Activated T-cell treated with anti-CD3 and anti-CD28 coated beads, Interleukin-2, amount 50 U/mL, for 72 hours (primary cell): ENCODE data around the gene ASB14. TPM values are rescaled to one million over a fixed set of nuclear protein-coding genes. Genes with fewer than 3 reads are reported as not detected.

Source experiments
- ATAC-seq, 2 donors: fragments of 150-1000 bp; cut with Tn5 transposase; replicated peaks in 1 of 2; 2 replicates each; pipeline ENCODE4 v1.10.0; 2021; ENCODE audit warnings: moderate library complexity in 2 of 2, mild to moderate bottlenecking in 1 of 2
- DNase-seq, 2 donors: peaks; one replicate each; pipeline ENCODE4 v3.0.0; 2021 to 2022; ENCODE audit warnings: mixed read lengths in 1 of 2
- H3K27ac Mint-ChIP-seq: one replicate; pipeline ENCODE4 v1.8.0; 2022; ENCODE audit warnings: mild to moderate bottlenecking, moderate library complexity, mixed read lengths
- H3K27me3 Mint-ChIP-seq: one replicate; pipeline ENCODE4 v1.8.0; 2022; ENCODE audit warnings: low read depth, mixed read lengths
- H3K36me3 Mint-ChIP-seq, 2 donors: one replicate each; pipeline ENCODE4 v1.8.0; 2022; ENCODE audit warnings: mixed read lengths in 2 of 2, mild to moderate bottlenecking in 1 of 2; ENCODE audit not compliant: insufficient read depth in 2 of 2
- H3K4me1 Mint-ChIP-seq: one replicate; pipeline ENCODE4 v1.8.0; 2022; ENCODE audit warnings: low read depth, mixed read lengths
- H3K4me3 Mint-ChIP-seq, 2 donors: one replicate each; pipeline ENCODE4 v1.8.0; 2022; ENCODE audit warnings: mild to moderate bottlenecking in 2 of 2, mixed read lengths in 2 of 2, moderate library complexity in 2 of 2
- H3K9me3 Mint-ChIP-seq, 2 donors: one replicate each; pipeline ENCODE4 v1.8.0; 2022; ENCODE audit warnings: mixed read lengths in 2 of 2
- total RNA-seq, 2 donors: library from RNA; stranded (reverse); gene quantifications; one replicate each; pipeline ENCODE4 v1.2.3, GENCODE V29; 2022

Gene ASB14
- total RNA-seq, 2 donors from 2014 or later: not detected

DNA sequence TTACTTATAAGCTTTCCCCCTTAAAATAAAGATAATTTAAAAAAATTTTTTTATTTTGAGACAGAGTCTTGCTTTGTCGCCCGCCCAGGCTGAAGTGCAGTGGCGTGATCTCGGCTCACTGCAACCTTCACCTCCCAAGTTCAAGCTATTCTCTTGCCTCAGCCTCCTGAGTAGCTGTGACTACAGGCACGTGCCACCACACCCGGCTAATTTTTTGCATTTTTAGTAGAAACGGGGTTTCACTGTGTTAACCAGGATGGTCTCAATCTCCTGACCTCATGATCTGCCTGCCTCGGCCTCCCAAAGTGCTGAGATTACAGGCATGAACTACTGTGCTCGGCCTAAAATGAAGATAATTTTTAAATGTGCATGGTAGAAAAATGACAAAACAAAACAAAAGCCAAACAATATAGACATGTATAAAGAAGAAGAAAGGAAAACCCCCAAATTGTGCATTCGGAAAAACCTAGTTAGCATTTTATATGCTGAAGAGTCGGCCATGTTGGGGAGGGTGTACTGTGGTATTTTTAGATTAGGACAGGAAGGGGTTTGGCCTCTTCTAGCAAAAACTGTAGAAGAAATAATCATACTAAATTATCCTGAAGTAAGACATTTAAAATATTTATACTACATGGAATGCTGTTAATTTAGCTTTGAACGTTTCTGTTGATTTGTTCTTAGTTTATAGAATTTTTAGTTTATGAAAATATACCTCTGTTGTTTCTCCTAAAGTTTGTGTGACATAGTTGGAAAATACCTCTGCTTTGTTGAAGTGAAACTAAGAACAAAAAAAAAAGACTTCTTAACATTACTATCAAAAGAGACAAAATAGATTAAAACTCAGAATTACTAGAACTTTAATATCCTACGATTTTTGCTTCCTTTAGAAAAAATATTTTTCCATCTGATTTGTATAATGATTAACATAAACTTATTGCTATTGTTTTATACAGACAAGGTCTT is 57.6 kb downstream of the ASB14 start:
- Mint-ChIP-seq H3K36me3 (peaks cover 3 to 6% of the 10 kb centered on the region in 2 donors), H3K9me3 (peaks cover 0 to 2% of the 10 kb centered on the region in 2 donors), H3K27ac (no peak overlapping the region), H3K4me3 (no peak overlapping the region), H3K4me1 (peaks cover 18% of the 10 kb centered on the region), H3K27me3 (no peaks in the 10 kb centered on the region)
- ATAC-seq: no peak
- DNase-seq: no peak

DNA sequence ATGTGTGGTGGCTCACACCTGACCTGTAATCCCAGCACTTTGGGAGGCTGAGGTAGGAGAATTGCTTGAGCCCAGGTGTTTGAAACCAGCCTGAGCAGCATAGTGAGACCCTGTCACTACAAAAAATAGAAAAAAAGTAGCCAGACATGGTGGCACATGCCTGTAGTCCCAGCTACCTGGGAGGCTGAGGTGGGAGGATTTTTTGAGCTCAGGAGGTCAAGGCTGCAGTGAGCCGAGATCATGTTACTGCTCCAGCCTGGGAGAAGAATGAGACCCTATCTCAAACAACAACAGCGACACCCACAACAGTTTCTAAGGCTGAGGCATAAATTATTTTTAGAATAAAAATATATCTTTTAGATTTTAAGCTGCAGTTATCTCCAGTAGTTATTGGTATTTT is 58.7 kb downstream of the ASB14 start:
- Mint-ChIP-seq H3K27me3 (no peaks in the 10 kb centered on the region), H3K27ac (no peak overlapping the region), H3K4me3 (no peak overlapping the region), H3K4me1 (peaks cover 29% of the 10 kb centered on the region), H3K9me3 (peaks cover 0 to 1% of the 10 kb centered on the region in 2 donors), H3K36me3 (peaks cover 3 to 5% of the 10 kb centered on the region in 2 donors)
- DNase-seq (no peak), ATAC-seq (no peak)

DNA sequence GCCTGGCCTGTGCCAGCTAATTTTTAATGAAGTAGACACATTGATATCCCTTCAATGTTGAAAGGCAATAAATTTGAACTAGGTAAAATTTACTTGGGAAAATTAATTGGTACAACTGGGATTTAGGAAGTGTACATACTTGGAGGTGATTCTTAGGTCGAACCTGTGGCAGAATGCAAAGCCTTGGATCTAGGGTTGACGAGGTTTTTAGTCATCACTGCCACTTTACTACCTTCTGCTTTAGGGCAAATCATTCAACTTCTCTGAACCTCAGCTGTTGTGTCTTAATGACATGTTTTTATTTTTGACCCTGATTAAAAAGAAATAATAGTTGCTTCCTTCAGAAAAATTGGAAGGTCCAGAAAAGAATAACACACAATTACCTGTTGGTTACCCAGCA is 62.5 kb downstream of the ASB14 start:
- Mint-ChIP-seq H3K4me3 (peak overlapping the region; percentile 29 to 60), H3K27me3 (no peaks in the 10 kb centered on the region), H3K4me1 (peaks cover 36% of the 10 kb centered on the region), H3K9me3 (no peaks in the 10 kb centered on the region), H3K27ac (no peak overlapping the region), H3K36me3 (no peaks in the 10 kb centered on the region)
- ATAC-seq (no peak), DNase-seq (no peak)

DNA sequence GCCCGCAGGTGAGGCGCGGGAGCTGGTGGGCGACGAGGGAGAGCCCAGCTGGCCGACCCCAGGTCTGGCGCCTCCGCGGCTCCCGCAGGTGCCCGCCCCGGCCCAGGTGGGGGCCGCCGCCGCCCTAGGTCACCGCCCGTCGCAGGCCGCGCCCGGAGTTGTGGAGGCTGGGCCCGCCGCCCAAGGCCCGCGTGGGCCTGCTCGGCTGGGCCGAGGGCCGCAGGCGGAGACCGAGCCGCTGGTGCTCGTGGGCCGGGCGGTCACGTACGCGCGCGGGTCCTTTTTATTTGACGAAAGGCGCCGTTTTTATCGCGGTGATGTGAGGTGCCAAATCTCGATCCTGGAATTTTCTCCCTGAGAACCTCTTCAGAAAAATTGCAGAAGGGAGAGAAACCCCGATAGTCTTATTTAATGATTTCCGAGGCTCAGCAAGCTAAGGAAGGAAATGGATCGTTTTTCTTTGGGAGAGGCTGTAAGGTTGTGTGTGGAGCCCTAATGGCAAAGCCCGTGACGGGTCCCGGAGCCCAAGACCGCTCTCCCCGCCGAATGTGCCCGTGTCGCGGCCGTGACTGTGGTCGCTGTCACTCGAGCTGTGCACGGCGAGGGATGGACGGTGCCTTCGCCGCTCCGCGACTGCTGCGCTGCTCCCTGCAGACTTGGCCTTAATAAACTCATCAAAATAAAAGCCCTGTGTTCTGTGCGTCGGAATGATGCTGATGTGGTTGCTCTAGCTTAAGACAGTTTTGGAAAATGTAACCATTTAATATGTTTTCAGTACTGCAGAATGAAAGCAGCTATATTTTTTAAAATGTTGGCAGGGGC is 64.3 kb downstream of the ASB14 start:
- peaks cover 31% of the 10 kb centered on the region for H3K4me1 Mint-ChIP-seq
- H3K27me3 Mint-ChIP-seq: no peaks in the 10 kb centered on the region
- H3K27ac Mint-ChIP-seq: peak overlapping the region; percentile 95
- DNase-seq: peak; percentile 48 to 49
- H3K4me3 Mint-ChIP-seq: peak overlapping the region; percentile 90 to 94
- peak; percentile 48 to 54 for ATAC-seq
- no peaks in the 10 kb centered on the region for H3K36me3 Mint-ChIP-seq
- H3K9me3 Mint-ChIP-seq: no peaks in the 10 kb centered on the region

DNA sequence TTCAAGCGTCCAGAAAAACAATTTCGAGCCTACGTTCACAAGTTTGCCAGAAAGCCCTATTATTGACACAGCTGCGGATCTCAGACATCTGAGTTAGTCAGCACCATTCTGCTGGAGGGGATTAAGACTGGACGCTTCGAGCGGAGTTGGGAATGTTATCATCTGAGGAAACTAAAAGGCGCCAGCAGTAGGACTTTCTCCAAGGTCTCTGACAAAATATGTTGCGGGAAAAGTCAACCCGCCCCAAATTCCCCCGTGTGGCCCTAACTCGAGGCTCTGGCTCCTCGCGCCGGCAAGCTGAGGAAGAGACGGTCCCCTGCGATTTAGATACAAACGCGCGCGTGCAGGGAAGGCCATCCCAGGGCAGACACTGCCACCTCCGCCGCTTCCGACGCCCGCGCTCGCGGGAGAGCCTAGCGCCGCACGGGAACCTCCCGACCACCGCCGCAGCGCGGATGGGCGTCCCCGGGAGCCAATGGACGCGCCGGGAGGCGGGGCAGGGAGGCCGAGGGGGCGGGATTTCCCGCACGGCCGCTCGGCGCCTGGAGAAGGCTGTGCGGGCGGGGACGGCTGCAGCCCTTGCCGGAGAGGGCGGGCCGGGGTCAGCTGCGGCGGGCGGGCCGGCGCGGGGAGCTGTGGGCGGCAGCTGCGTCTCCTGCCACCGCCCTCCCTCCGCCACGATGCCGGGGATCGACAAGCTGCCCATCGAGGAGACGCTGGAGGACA is 65.1 kb downstream of the ASB14 start, which contains the start of gene APPL1:
Gene APPL1, plus strand, starts transcription at position 526 of the 726 bp plus-strand sequence. Its CDS starts 155 bp downstream, at position 681.
- ATAC-seq: peak; percentile 92 to 94
- no peaks in the 10 kb centered on the region for H3K36me3 Mint-ChIP-seq
- DNase-seq: peak; percentile 95 to 96
- H3K4me3 Mint-ChIP-seq: peak within 1 kb of the TSS; percentile 90 to 94
- no peaks in the 10 kb centered on the region for H3K9me3 Mint-ChIP-seq
- H3K27ac Mint-ChIP-seq: peak within 1 kb of the TSS; percentile 95
- peaks cover 27% of the 10 kb centered on the region for H3K4me1 Mint-ChIP-seq
- no peaks in the 10 kb centered on the region for H3K27me3 Mint-ChIP-seq

DNA sequence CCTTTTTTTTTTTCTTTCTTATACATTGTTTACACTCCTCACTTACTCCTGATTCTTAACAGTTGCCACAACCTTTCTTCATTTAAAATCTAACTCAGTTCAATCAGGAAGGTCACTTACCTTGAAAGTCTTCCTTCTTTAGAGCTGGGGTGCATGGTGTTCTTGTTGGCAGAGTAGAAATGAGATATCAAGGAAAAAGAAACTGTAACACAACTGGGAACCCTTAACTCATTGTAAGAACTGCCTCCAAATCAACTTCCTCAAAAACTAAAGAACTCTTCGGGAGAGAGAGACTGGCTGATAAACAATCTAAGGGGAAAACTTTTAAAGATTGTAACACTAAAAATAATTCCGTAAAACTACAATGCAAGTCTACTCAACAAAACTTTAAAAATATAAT is 66.3 kb downstream of the ASB14 start:
- Mint-ChIP-seq H3K4me1 (peaks cover 26% of the 10 kb centered on the region), H3K4me3 (peak overlapping the region in 1 of 2 donors; percentile 38), H3K36me3 (no peaks in the 10 kb centered on the region), H3K27me3 (no peaks in the 10 kb centered on the region), H3K27ac (peak overlapping the region; percentile 2), H3K9me3 (no peaks in the 10 kb centered on the region)
- no peak for DNase-seq
- no peak for ATAC-seq

DNA sequence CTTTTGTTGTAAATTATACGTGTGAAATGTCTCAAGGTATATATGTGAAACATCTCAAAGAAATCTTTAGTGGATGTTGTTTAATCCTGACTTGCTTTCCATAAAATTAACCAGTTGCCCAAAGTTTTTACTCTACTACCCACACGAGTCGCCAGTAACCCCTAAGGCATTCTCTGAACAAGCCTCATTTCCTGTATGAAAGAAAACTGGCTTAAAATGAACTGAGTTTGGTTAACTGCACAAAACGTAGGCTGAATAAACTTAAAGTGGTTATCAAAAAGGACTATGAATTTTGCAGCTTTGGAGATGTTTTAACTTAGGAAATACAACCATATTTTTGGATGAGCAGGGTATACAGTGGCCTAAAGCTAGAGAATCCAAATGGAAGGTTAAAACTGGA is 67.6 kb downstream of the ASB14 start:
- Mint-ChIP-seq H3K9me3 (no peaks in the 10 kb centered on the region), H3K4me1 (peaks cover 18% of the 10 kb centered on the region), H3K27ac (no peak overlapping the region), H3K4me3 (no peak overlapping the region), H3K36me3 (no peaks in the 10 kb centered on the region), H3K27me3 (no peaks in the 10 kb centered on the region)
- DNase-seq: no peak
- ATAC-seq: no peak

DNA sequence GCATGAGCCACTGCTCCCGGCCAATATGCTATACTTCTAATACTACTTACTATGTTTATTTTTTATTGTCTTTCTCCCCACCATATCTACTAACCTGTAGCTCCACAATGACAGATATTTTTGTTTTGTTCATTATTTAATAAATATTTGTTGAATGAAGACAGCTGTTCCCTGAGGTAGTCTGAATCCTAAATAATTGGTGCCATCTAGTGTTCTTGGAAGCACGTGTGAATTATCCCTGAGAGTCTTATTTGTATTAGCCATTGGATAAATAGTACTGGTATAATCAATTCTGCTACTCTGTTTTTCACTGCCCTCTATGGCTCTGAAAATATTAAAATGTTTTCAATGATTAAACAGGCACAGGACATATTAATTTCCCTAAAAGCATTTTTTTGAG is 70.6 kb downstream of the ASB14 start:
- H3K27me3 Mint-ChIP-seq: no peaks in the 10 kb centered on the region
- no peak for DNase-seq
- H3K4me1 Mint-ChIP-seq: peaks cover 2% of the 10 kb centered on the region
- no peak overlapping the region for H3K4me3 Mint-ChIP-seq
- no peak overlapping the region for H3K27ac Mint-ChIP-seq
- no peak for ATAC-seq
- H3K9me3 Mint-ChIP-seq: peaks cover 0 to 2% of the 10 kb centered on the region in 2 donors
- no peaks in the 10 kb centered on the region for H3K36me3 Mint-ChIP-seq

Other genes with a start within 250 kb of the ASB14 start
- gene SPATA12, start 232.0 kb downstream of the ASB14 start, total RNA-seq: not detected
- gene IL17RD, start 127.3 kb downstream of the ASB14 start, total RNA-seq: under 1 TPM; 0.07 to 0.09 TPM
- under 1 TPM; 0.62 to 0.72 TPM for gene HESX1, start 92.7 kb downstream of the ASB14 start, total RNA-seq
- 10 to 100 TPM; 28.0 to 37.4 TPM for gene APPL1, start 65.0 kb downstream of the ASB14 start, total RNA-seq